ENCODE data around the gene PHLDB1. TPM values are rescaled to one million over a fixed set of nuclear protein-coding genes. Genes with fewer than 3 reads are reported as not detected.

The PHLDB1 gene
- total and polyA plus RNA-seq, 2 of the 8 experiments (the other 6 are each of a cell fraction or from before 2014, with no cell fraction given): 53.9 to 74.8 TPM

GRCh38 chr11:118699506-118700220 lies 92.2 kb downstream of the PHLDB1 start:
- Histone ChIP-seq H4K91ac (replicated peaks; ENCODE audit: insufficient read length, low read length) (no peak overlapping the region), H3K79me1 (ENCODE audit: low read depth, low read length) (no peaks in the 10 kb centered on the region), H3K4me1 (replicated peaks in 1 of 4; ENCODE audit: control insufficient read depth in 3 of 4, insufficient read depth in 4 of 4, low read length in 3 of 4) (peaks cover 0 to 11% (median 6%) of the 10 kb centered on the region in 4 experiments; a peak in 5 of 7 replicates), H2BK20ac (ENCODE audit: low read length) (no peak overlapping the region), H3K9ac (replicated peaks in 1 of 4; ENCODE audit: extremely low read depth in 1 of 4, low read depth in 3 of 4, low read length in 3 of 4) (no peak overlapping the region), H3K14ac (ENCODE audit: insufficient read length) (no peak overlapping the region), H4K8ac (ENCODE audit: extremely low read depth, insufficient read depth, low read length) (no peak overlapping the region; the same call in 1 of the 2 replicates), H3K56ac (replicated peaks; ENCODE audit: insufficient read length, low read depth, low read length) (no peak overlapping the region), H3K36me3 (ENCODE audit: control insufficient read depth in 2 of 4, insufficient read depth in 4 of 4, low read length in 3 of 4) (no peaks in the 10 kb centered on the region), H3K18ac (ENCODE audit: extremely low read depth, low read length) (no peak overlapping the region), H3K27ac (ENCODE audit: low read depth, low read length) (no peak overlapping the region), H3K9me3 (ENCODE audit: insufficient read depth in 2 of 2, low read depth in 1 of 2, low read length in 1 of 2) (peaks cover 6 to 7% of the 10 kb centered on the region in 2 experiments; a peak in 3 of 4 replicates), H2BK12ac (ENCODE audit: low read depth, low read length) (peak overlapping the region; percentile 2; the same call in 1 of the 2 replicates), H2AFZ (ENCODE audit: low read length) (no peak overlapping the region), H3K79me2 (ENCODE audit: control insufficient read depth in 1 of 2, insufficient read depth in 2 of 2, low read length in 2 of 2) (no peaks in the 10 kb centered on the region), H2AK5ac (ENCODE audit: low read depth, low read length) (no peak overlapping the region), H3K4me2 (ENCODE audit: insufficient read depth in 1 of 2, low read depth in 2 of 2, low read length in 2 of 2) (no peak overlapping the region), H2BK120ac (replicated peaks; ENCODE audit: low read depth, low read length) (no peak overlapping the region), H3K4ac (replicated peaks; ENCODE audit: insufficient read length, low read depth, low read length) (no peak overlapping the region), H2BK15ac (ENCODE audit: low read length) (no peak overlapping the region), H4K5ac (ENCODE audit: insufficient read length, low read depth, low read length) (no peak overlapping the region), H3K23me2 (ENCODE audit: low read depth, low read length) (no peaks in the 10 kb centered on the region), H2BK5ac (ENCODE audit: low read depth, low read length) (no peak overlapping the region), H3K27me3 (replicated peaks in 1 of 4; ENCODE audit: control insufficient read depth in 3 of 4, extremely low read depth in 1 of 4, insufficient read depth in 3 of 4, low read length in 3 of 4) (no peaks in the 10 kb centered on the region), H4K20me1 (replicated peaks in 1 of 2; ENCODE audit: control insufficient read depth in 1 of 2, insufficient read depth in 2 of 2, low read length in 2 of 2) (no peaks in the 10 kb centered on the region), H3K4me3 (ENCODE audit: extremely low read depth in 1 of 4, insufficient read depth in 2 of 4, low read depth in 3 of 4, low read length in 4 of 4) (no peak overlapping the region), H3K23ac (ENCODE audit: insufficient read length) (no peak overlapping the region)
- 89% methylated on average over 7 of the region's 7 CpGs; no CpG with 5 or more reads in 1 of the 2 experiments for WGBS, 2 experiments (ENCODE audit: extremely low coverage in 1 of 2, insufficient coverage in 1 of 2, insufficient read length in 1 of 2, insufficient replicate concordance in 2 of 2, low coverage in 1 of 2, low lambda C conversion rate in 2 of 2, missing lambda C conversion rate in 1 of 2)
- TF ChIP-seq RXRA (IDR thresholded peaks at IDR 0.05; ENCODE audit: insufficient read depth, low read depth, low read length) (no peak), SP4 (IDR thresholded peaks at IDR 0.05; ENCODE audit: low read length) (no peak), HDAC6 (IDR thresholded peaks at IDR 0.05; ENCODE audit: low read depth, low read length) (no peak)
- TF ChIP-seq, protein P1, sequence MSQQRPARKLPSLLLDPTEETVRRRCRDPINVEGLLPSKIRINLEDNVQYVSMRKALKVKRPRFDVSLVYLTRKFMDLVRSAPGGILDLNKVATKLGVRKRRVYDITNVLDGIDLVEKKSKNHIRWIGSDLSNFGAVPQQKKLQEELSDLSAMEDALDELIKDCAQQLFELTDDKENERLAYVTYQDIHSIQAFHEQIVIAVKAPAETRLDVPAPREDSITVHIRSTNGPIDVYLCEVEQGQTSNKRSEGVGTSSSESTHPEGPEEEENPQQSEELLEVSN (IDR thresholded peaks at IDR 0.05): peak; percentile 32; the same call in 1 of the 2 replicates
- ChIA-PET POLR2A (ENCODE audit: partially characterized antibody) (interaction anchor here (0.6 to 7.0 kb wide), 4 partner anchors 9 to 44 kb away, joined by 3 to 46 read pairs (median 5); no protein-coding TSS in a partner anchor), CTCF (ENCODE audit: partially characterized antibody) (interaction anchor here (1.1 to 7.0 kb wide), 2 partner anchors 9 to 48 kb away, joined by 3 to 39 read pairs; no protein-coding TSS in a partner anchor)
- FAIRE-seq (no peak), DNase-seq (ENCODE audit: low read depth in 1 of 2, low spot score in 2 of 2) (no peak)

Measured in H1 (cell line).